ENCODE measurements around the gene KMT2E. TPM values are rescaled to one million over a fixed set of nuclear protein-coding genes. Genes with fewer than 3 reads are reported as not detected.

The KMT2E gene
- total RNA-seq, 1 donor from 2014 or later, result 75.6 TPM

GRCh38 chr7:105137898-105138297 is 123.9 kb downstream of the KMT2E start:
- Mint-ChIP-seq H3K36me3 (ENCODE audit: unreplicated experiment) (peaks cover 35% of the 10 kb centered on the region), H3K27me3 (ENCODE audit: unreplicated experiment) (no peaks in the 10 kb centered on the region)
- TF ChIP-seq, protein P1, sequence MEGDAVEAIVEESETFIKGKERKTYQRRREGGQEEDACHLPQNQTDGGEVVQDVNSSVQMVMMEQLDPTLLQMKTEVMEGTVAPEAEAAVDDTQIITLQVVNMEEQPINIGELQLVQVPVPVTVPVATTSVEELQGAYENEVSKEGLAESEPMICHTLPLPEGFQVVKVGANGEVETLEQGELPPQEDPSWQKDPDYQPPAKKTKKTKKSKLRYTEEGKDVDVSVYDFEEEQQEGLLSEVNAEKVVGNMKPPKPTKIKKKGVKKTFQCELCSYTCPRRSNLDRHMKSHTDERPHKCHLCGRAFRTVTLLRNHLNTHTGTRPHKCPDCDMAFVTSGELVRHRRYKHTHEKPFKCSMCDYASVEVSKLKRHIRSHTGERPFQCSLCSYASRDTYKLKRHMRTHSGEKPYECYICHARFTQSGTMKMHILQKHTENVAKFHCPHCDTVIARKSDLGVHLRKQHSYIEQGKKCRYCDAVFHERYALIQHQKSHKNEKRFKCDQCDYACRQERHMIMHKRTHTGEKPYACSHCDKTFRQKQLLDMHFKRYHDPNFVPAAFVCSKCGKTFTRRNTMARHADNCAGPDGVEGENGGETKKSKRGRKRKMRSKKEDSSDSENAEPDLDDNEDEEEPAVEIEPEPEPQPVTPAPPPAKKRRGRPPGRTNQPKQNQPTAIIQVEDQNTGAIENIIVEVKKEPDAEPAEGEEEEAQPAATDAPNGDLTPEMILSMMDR (IDR thresholded peaks at IDR 0.05), result no peak

DNA sequence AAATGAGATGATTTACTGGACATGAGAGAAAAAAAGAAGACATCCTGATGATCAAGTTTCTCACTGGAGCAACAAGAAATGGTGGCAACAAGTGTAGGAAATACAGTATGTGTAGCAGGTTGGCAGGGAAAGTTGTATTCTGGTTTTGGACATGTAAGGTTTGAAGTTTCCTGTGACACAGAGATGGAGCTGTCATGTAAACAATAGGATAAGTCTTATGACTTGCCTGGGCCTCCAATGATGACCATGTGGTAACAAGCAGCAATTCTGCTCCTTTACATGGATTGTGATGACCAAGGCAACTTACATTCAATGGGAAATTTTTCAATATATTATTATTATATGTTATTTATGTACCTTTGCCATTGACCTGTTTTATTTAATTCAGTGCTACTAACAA is 125.4 kb downstream of the KMT2E start:
- no peaks in the 10 kb centered on the region for H3K4me1 Mint-ChIP-seq (ENCODE audit: unreplicated experiment)
- no peak overlapping the region for H3K27ac Mint-ChIP-seq (ENCODE audit: unreplicated experiment)
- TF ChIP-seq, protein P1 (IDR thresholded peaks at IDR 0.05), result no peak
- H3K9me3 Mint-ChIP-seq (ENCODE audit: unreplicated experiment), result no peaks in the 10 kb centered on the region
- no peaks in the 10 kb centered on the region for H3K27me3 Mint-ChIP-seq (ENCODE audit: unreplicated experiment)
- peaks cover 41% of the 10 kb centered on the region for H3K36me3 Mint-ChIP-seq (ENCODE audit: unreplicated experiment)
- H3K4me3 Mint-ChIP-seq (ENCODE audit: unreplicated experiment), result no peak overlapping the region
- DNase-seq (ENCODE audit: extremely low spot score, unreplicated experiment), result no peak

More at GRCh38 chr7:105137898-105138297, 123.9 kb downstream of the KMT2E start:
- no peak overlapping the region for H3K4me3 Mint-ChIP-seq (ENCODE audit: unreplicated experiment)
- H3K4me1 Mint-ChIP-seq (ENCODE audit: unreplicated experiment), result peaks cover 2% of the 10 kb centered on the region
- no peak overlapping the region for H3K27ac Mint-ChIP-seq (ENCODE audit: unreplicated experiment)
- no peak for DNase-seq (ENCODE audit: extremely low spot score, unreplicated experiment)
- no peaks in the 10 kb centered on the region for H3K9me3 Mint-ChIP-seq (ENCODE audit: unreplicated experiment)

DNA sequence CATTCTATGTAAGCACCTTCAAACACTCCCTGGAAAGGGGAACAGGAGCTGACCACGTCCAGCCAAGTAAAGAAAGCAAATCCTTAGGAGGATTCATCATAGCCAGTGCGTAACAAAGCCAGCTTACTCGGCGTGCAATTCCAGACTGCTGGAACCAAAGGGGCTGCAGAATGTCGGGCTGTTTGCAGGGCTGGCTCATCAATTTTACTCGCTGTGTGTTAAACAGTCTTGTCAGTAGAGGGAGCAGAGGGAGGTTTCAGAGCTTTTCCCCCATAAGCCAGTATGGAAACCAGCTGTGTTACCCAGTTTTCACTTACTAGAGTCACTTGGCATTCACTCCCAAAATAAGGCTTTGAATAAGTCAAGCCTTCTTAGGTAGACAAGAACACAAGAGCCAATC is 127.1 kb downstream of the KMT2E start:
- TF ChIP-seq, protein P1 (IDR thresholded peaks at IDR 0.05), result peak; percentile 59

GRCh38 chr7:105149827-105150226 is 135.8 kb downstream of the KMT2E start:
- Mint-ChIP-seq H3K36me3 (ENCODE audit: unreplicated experiment) (peaks cover 11% of the 10 kb centered on the region), H3K27me3 (ENCODE audit: unreplicated experiment) (no peaks in the 10 kb centered on the region), H3K4me3 (ENCODE audit: unreplicated experiment) (no peak overlapping the region), H3K27ac (ENCODE audit: unreplicated experiment) (no peak overlapping the region), H3K4me1 (ENCODE audit: unreplicated experiment) (peaks cover 14% of the 10 kb centered on the region), H3K9me3 (ENCODE audit: unreplicated experiment) (no peaks in the 10 kb centered on the region)
- TF ChIP-seq, protein P1 (IDR thresholded peaks at IDR 0.05), result no peak
- DNase-seq (ENCODE audit: extremely low spot score, unreplicated experiment), result no peak

More for the DNA sequence above, 127.1 kb downstream of the KMT2E start:
- Mint-ChIP-seq H3K9me3 (ENCODE audit: unreplicated experiment) (no peaks in the 10 kb centered on the region), H3K4me3 (ENCODE audit: unreplicated experiment) (no peak overlapping the region), H3K27me3 (ENCODE audit: unreplicated experiment) (no peaks in the 10 kb centered on the region), H3K4me1 (ENCODE audit: unreplicated experiment) (peaks cover 4% of the 10 kb centered on the region), H3K27ac (ENCODE audit: unreplicated experiment) (no peak overlapping the region), H3K36me3 (ENCODE audit: unreplicated experiment) (peaks cover 43% of the 10 kb centered on the region)
- no peak for DNase-seq (ENCODE audit: extremely low spot score, unreplicated experiment)

- no peak overlapping the region for H3K27ac Mint-ChIP-seq (ENCODE audit: unreplicated experiment)
- peaks cover 15% of the 10 kb centered on the region for H3K36me3 Mint-ChIP-seq (ENCODE audit: unreplicated experiment)
- H3K4me1 Mint-ChIP-seq (ENCODE audit: unreplicated experiment), result peaks cover 10% of the 10 kb centered on the region
- H3K4me3 Mint-ChIP-seq (ENCODE audit: unreplicated experiment), result no peak overlapping the region
- TF ChIP-seq, protein P1 (IDR thresholded peaks at IDR 0.05), result no peak
- H3K9me3 Mint-ChIP-seq (ENCODE audit: unreplicated experiment), result no peaks in the 10 kb centered on the region
- H3K27me3 Mint-ChIP-seq (ENCODE audit: unreplicated experiment), result no peaks in the 10 kb centered on the region
- no peak for DNase-seq (ENCODE audit: extremely low spot score, unreplicated experiment)
These were observed 137.1 kb downstream of the KMT2E start for GRCh38 chr7:105151152-105151551.
